Measurements from ENCODE around the gene APOBEC3G. TPM values are rescaled to one million over a fixed set of nuclear protein-coding genes. Genes with fewer than 3 reads are reported as not detected.

Gene APOBEC3G
- total and polyA plus RNA-seq, 3 experiments from 2014 or later, result 158 to 256 (median 165) TPM

DNA sequence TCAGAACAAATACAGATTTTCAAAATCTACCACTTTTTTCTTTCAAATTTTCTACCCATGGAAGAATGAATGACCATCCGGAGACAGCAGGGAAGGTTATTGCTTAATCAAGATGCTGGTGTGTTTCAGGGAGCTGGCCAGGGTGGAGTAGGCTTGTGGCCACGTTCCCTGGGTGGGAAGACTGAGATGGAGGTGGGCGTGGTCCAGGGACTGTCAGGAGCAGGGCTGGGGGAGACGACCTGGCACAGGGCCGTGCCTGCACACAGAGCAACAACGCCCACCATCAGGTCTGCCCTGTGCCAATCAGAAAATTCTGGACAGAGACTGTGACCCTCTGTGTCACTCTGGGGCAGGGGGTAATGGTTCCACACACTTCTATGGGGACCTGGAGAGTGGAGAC, 12.9 kb downstream of the APOBEC3G start:
- H3K27me3 Mint-ChIP-seq, result peaks cover 0 to 4% of the 10 kb centered on the region in 2 donors
- peaks cover 82 to 97% (median 84%) of the 10 kb centered on the region in 3 donors for H3K4me1 Mint-ChIP-seq
- H3K27ac Mint-ChIP-seq, result peak overlapping the region; percentile 92 to 100 (median 100)
- Histone ChIP-seq H3K4me1 (ENCODE audit: insufficient read depth, low read length) (peaks cover 72% of the 10 kb centered on the region), H3K27ac (ENCODE audit: low read depth, low read length) (peak overlapping the region; percentile 85), H3K9me3 (ENCODE audit: low read length) (no peaks in the 10 kb centered on the region), H3K36me3 (ENCODE audit: insufficient read depth, low read length) (peaks cover 5% of the 10 kb centered on the region), H3K4me3 (ENCODE audit: low read length) (peak overlapping the region; percentile 55), H3K27me3 (ENCODE audit: insufficient read depth, low read length, poor library complexity, severe bottlenecking) (no peaks in the 10 kb centered on the region)
- no peaks in the 10 kb centered on the region for H3K9me3 Mint-ChIP-seq
- no peak for DNase-seq
- H3K4me3 Mint-ChIP-seq, result peak overlapping the region; percentile 75 to 91 (median 84)
- ChIA-PET POLR2A (interaction anchor here (0.7 to 1.0 kb wide), 3 partner anchors 10 to 229 kb away, joined by 3 to 6 read pairs (median 4); partner anchors contain the start of gene APOBEC3C), CTCF (interaction anchor here (1.3 to 1.6 kb wide), 3 partner anchors 11 to 68 kb away, joined by 3 to 4 read pairs (median 3); no protein-coding TSS in a partner anchor)
- peaks cover 0 to 24% (median 4%) of the 10 kb centered on the region in 3 donors for H3K36me3 Mint-ChIP-seq

GRCh38 chr22:39090426-39091064, 13.5 kb downstream of the APOBEC3G start:
- H3K27me3 Mint-ChIP-seq, result peaks cover 0 to 4% of the 10 kb centered on the region in 2 donors
- Histone ChIP-seq H3K27me3 (ENCODE audit: insufficient read depth, low read length, poor library complexity, severe bottlenecking) (no peaks in the 10 kb centered on the region), H3K36me3 (ENCODE audit: insufficient read depth, low read length) (peaks cover 5% of the 10 kb centered on the region), H3K4me3 (ENCODE audit: low read length) (peak overlapping the region; percentile 55), H3K9me3 (ENCODE audit: low read length) (no peaks in the 10 kb centered on the region), H3K4me1 (ENCODE audit: insufficient read depth, low read length) (peaks cover 78% of the 10 kb centered on the region), H3K27ac (ENCODE audit: low read depth, low read length) (peak overlapping the region; percentile 85)
- DNase-seq, result peak; percentile 85 to 97 (median 87)
- no peaks in the 10 kb centered on the region for H3K9me3 Mint-ChIP-seq
- H3K27ac Mint-ChIP-seq, result peak overlapping the region; percentile 92 to 100 (median 100)
- H3K36me3 Mint-ChIP-seq, result peaks cover 0 to 19% (median 3%) of the 10 kb centered on the region in 3 donors
- CTCF ChIA-PET, result interaction anchor here (0.9 to 1.6 kb wide), 3 partner anchors 10 to 68 kb away, joined by 3 read pairs; no protein-coding TSS in a partner anchor
- POLR2A ChIA-PET, result interaction anchor here (0.6 to 1.0 kb wide), 6 partner anchors 11 to 229 kb away, joined by 3 to 6 read pairs (median 3); partner anchors contain the start of genes APOBEC3C, CBX7 and RPL3
- peak overlapping the region; percentile 75 to 91 (median 84) for H3K4me3 Mint-ChIP-seq
- H3K4me1 Mint-ChIP-seq, result peaks cover 83 to 97% (median 89%) of the 10 kb centered on the region in 3 donors

DNA sequence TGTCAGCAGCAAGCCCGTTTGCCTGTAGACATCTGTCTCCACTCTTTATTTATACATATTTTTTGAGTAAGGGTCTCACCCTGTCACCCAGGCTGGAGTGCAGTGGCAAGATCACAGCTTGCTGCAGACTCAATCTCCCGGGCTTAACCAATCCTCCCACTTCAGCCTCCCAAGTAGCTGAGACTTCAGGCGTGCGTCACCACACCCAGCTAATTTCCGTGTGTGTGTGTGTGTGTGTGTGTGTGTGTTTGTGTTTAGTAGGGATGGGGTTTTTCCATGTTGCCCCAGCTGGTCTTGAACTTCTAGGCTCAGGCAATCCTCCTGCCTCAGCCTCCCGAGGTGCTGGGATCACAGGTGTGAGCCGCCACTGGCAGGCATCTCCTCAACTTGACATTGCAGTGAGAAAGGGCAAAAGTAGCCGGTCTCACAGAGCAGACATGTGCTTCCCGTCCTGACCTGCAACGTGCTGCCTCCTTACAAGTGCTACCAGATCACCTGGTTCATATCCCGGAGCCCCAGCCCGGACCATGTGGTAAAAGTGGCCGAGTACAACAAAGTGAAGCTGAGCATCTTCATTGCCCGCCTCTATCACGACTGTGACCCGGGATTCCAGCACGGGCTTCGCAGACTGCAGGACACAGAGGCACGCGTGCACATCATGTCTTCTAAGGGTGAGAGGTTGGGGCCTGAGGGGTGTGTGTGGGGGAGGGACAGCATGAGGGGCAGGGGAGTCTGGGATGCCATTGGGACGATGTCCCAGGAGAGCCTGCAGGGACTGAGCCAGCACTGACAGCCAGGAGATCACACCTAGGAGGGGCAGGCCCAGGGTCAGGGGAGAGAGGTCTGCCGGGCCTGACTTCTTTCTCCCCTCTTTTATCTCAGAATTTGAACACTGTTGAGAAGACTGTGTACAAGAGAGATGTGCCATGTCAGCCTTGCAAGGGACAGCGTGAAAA, 14.3 kb downstream of the APOBEC3G start:
- no peaks in the 10 kb centered on the region for H3K9me3 ChIP-seq (ENCODE audit: low read length)
- H3K4me1 ChIP-seq (ENCODE audit: insufficient read depth, low read length), result peaks cover 86% of the 10 kb centered on the region
- peaks cover under 1% of the 10 kb centered on the region for H3K36me3 ChIP-seq (ENCODE audit: insufficient read depth, low read length)
- peak in 1 of 5 donors; percentile 43 for DNase-seq
- ChIA-PET POLR2A (interaction anchor here (0.5 to 1.0 kb wide), 4 partner anchors 30 to 228 kb away, joined by 3 to 4 read pairs (median 3); partner anchors contain the start of genes CBX7 and RPL3), CTCF (interaction anchor here (0.9 to 1.3 kb wide), 3 partner anchors 11 to 26 kb away, joined by 3 read pairs; no protein-coding TSS in a partner anchor)
- H3K4me3 ChIP-seq (ENCODE audit: low read length), result peak overlapping the region; percentile 55
- peak overlapping the region; percentile 92 to 100 (median 100) for H3K27ac Mint-ChIP-seq
- H3K27me3 ChIP-seq (ENCODE audit: insufficient read depth, low read length, poor library complexity, severe bottlenecking), result no peaks in the 10 kb centered on the region
- H3K9me3 Mint-ChIP-seq, result no peaks in the 10 kb centered on the region
- peak overlapping the region; percentile 85 for H3K27ac ChIP-seq (ENCODE audit: low read depth, low read length)
- peaks cover 86 to 97% (median 93%) of the 10 kb centered on the region in 3 donors for H3K4me1 Mint-ChIP-seq
- H3K4me3 Mint-ChIP-seq, result peak overlapping the region; percentile 75 to 91 (median 84)
- H3K36me3 Mint-ChIP-seq, result peaks cover 0 to 13% (median 3%) of the 10 kb centered on the region in 3 donors
- peaks cover 0 to 4% of the 10 kb centered on the region in 2 donors for H3K27me3 Mint-ChIP-seq

DNA sequence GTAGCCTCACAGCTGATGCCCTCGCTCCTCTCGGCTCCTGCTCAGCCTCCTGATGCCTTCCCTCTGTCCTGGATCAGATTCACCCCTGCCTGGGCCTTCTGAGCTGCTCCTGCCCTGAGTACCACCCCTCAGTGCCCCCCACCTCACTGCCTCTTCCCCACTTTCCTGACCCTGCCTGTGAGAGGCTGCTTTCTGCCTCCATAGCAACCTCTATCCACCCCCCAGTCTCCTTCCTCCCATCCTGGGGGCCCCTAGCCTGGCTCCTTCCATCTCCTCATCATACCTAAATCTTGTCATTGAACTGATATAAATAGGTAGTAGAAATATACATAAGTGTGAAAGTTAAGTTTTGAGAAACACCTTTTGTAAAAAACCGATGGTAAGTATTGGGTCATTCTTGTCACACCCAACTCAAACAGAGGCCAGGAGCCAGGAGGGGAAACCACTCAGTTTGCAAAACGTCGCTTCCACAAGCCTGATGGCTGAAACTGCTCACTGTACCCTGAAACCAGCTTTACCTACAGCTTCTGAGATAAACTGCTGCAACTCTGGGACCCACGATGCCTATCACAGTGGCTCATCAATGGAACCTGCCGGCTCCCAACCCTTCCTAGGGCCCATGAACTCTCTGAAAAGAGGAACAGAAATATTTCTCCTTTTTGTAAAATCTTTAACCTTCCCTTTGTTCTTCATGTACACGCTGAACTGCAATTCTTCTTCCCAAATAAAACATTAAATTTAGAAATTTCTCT, 15.2 kb downstream of the APOBEC3G start:
- Mint-ChIP-seq H3K27ac (peak overlapping the region; percentile 92 to 100 (median 100)), H3K4me3 (peak overlapping the region; percentile 51 to 87 (median 84)), H3K9me3 (no peaks in the 10 kb centered on the region), H3K36me3 (peaks cover 0 to 7% (median 3%) of the 10 kb centered on the region in 3 donors), H3K4me1 (peaks cover 85 to 99% (median 94%) of the 10 kb centered on the region in 3 donors), H3K27me3 (peaks cover 0 to 4% of the 10 kb centered on the region in 2 donors)
- no peaks in the 10 kb centered on the region for H3K9me3 ChIP-seq (ENCODE audit: low read length)
- no peaks in the 10 kb centered on the region for H3K27me3 ChIP-seq (ENCODE audit: insufficient read depth, low read length, poor library complexity, severe bottlenecking)
- peak overlapping the region; percentile 85 for H3K27ac ChIP-seq (ENCODE audit: low read depth, low read length)
- CTCF ChIA-PET, result interaction anchor here (1.1 kb wide), 1 partner anchor 26 kb away, joined by 3 read pairs; no protein-coding TSS in a partner anchor
- H3K4me1 ChIP-seq (ENCODE audit: insufficient read depth, low read length), result peaks cover 93% of the 10 kb centered on the region
- POLR2A ChIA-PET, result interaction anchor here (0.5 to 1.4 kb wide), 4 partner anchors 12 to 1184 kb away, joined by 3 to 6 read pairs (median 4); no protein-coding TSS in a partner anchor
- no peaks in the 10 kb centered on the region for H3K36me3 ChIP-seq (ENCODE audit: insufficient read depth, low read length)
- no peak for DNase-seq
- no peak overlapping the region for H3K4me3 ChIP-seq (ENCODE audit: low read length)

GRCh38 chr22:39094717-39095389, 17.8 kb downstream of the APOBEC3G start:
- peaks cover 87 to 99% (median 94%) of the 10 kb centered on the region in 3 donors for H3K4me1 Mint-ChIP-seq
- DNase-seq, result peak in 4 of 5 donors; percentile 36 to 75 (median 60)
- ChIA-PET CTCF (interaction anchor here (0.7 to 2.0 kb wide), 7 partner anchors 17 to 224 kb away, joined by 3 to 10 read pairs (median 4); no protein-coding TSS in a partner anchor), POLR2A (interaction anchor here (0.6 to 1.5 kb wide), 7 partner anchors 10 to 81 kb away, joined by 3 to 7 read pairs (median 4); partner anchors contain the start of genes APOBEC3C and APOBEC3G)
- no peaks in the 10 kb centered on the region for H3K9me3 Mint-ChIP-seq
- Histone ChIP-seq H3K9me3 (ENCODE audit: low read length) (no peaks in the 10 kb centered on the region), H3K4me3 (ENCODE audit: low read length) (peak overlapping the region; percentile 42), H3K4me1 (ENCODE audit: insufficient read depth, low read length) (peaks cover 96% of the 10 kb centered on the region), H3K36me3 (ENCODE audit: insufficient read depth, low read length) (no peaks in the 10 kb centered on the region), H3K27ac (ENCODE audit: low read depth, low read length) (peak overlapping the region; percentile 43), H3K27me3 (ENCODE audit: insufficient read depth, low read length, poor library complexity, severe bottlenecking) (no peaks in the 10 kb centered on the region)
- peak overlapping the region; percentile 56 to 80 (median 69) for H3K4me3 Mint-ChIP-seq
- H3K27me3 Mint-ChIP-seq, result peaks cover 0 to 5% of the 10 kb centered on the region in 2 donors
- H3K27ac Mint-ChIP-seq, result peak overlapping the region; percentile 92 to 99 (median 96)
- H3K36me3 Mint-ChIP-seq, result no peaks in the 10 kb centered on the region

DNA sequence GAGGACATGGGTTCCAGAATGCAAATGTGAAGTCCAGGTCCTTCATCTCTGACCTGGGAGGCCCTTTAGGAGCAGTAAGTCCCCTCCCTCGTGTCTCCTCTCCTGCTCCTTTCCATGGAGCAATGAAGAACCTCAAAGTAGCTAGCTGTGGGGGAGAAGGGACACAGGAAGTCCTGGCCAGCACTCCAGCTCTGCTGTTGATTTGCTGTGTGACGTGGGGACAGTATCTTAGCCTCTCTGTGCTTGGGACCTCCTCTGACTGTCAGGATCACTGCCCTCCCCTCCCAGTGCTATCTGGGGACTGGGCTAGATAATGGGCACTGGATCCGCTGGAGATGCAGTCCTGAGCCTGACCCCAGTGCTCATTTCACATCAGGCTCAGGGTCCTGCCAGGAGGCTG, 18.9 kb downstream of the APOBEC3G start:
- ChIA-PET CTCF (interaction anchor here (0.9 kb wide), 1 partner anchor 93 kb away, joined by 4 read pairs; no protein-coding TSS in a partner anchor), POLR2A (no interaction called here)

More for the DNA sequence above, 18.9 kb downstream of the APOBEC3G start:
- H3K27ac Mint-ChIP-seq, result peak overlapping the region; percentile 76 to 99 (median 96)
- H3K4me1 ChIP-seq (ENCODE audit: insufficient read depth, low read length), result peaks cover 93% of the 10 kb centered on the region
- H3K9me3 Mint-ChIP-seq, result no peaks in the 10 kb centered on the region
- no peaks in the 10 kb centered on the region for H3K36me3 Mint-ChIP-seq
- no peaks in the 10 kb centered on the region for H3K36me3 ChIP-seq (ENCODE audit: insufficient read depth, low read length)
- H3K27me3 ChIP-seq (ENCODE audit: insufficient read depth, low read length, poor library complexity, severe bottlenecking), result no peaks in the 10 kb centered on the region
- no peak overlapping the region for H3K4me3 ChIP-seq (ENCODE audit: low read length)
- peaks cover 84 to 99% (median 92%) of the 10 kb centered on the region in 3 donors for H3K4me1 Mint-ChIP-seq
- no peak for DNase-seq
- H3K4me3 Mint-ChIP-seq, result peak overlapping the region in 5 of 7 donors; percentile 16 to 80 (median 73)
- no peaks in the 10 kb centered on the region for H3K9me3 ChIP-seq (ENCODE audit: low read length)
- H3K27me3 Mint-ChIP-seq, result peaks cover 0 to 5% of the 10 kb centered on the region in 2 donors
- H3K27ac ChIP-seq (ENCODE audit: low read depth, low read length), result no peak overlapping the region
